ENCODE data around the gene BHLHE23.

- TF ChIP-seq CTCF (IDR thresholded peaks at IDR 0.05; ENCODE audit: low read length): no peak
- no peak for TF ChIP-seq EZH2 (optimal IDR thresholded peaks at IDR 0.05; ENCODE audit: low read depth, low read length)
- no peak for TF ChIP-seq EZH2phosphoT487 (IDR thresholded peaks at IDR 0.05; ENCODE audit: low read length)
Observed at GRCh38 chr20:63016514-63017075, 9.8 kb upstream of the BHLHE23 start.

All from MM.1S (cell line).